AG04450 (cell line): Measurements from ENCODE around the gene PREX1. TPM values are rescaled to one million over a fixed set of nuclear protein-coding genes. Genes with fewer than 3 reads are reported as not detected.

Source experiments
- CTCF ChIA-PET: fragments of 300-600, 350-600 bp; formaldehyde crosslinking; extraction: SDS; loops from one replicate; lab custom pipeline; 2022; ENCODE audit warnings: antibody characterized with exemption, inconsistent platforms; lab: Charles Lee
- POLR2A ChIA-PET: fragments of 350-600 bp; formaldehyde crosslinking; extraction: SDS; loops from one replicate; lab custom pipeline; 2021; ENCODE audit warnings: antibody characterized with exemption, inconsistent platforms; lab: Yijun Ruan, JAX
- DNase-seq: peaks from one replicate; pipeline ENCODE4 v3.0.0-alpha.2; 2011; ENCODE audit warnings: low read depth, low spot score
- H3K27ac ChIP-seq: one replicate; pipeline ENCODE4 v1.5.1; 2012; ENCODE audit warnings: low read depth, low read length, control low read depth
- H3K27me3 ChIP-seq: one replicate; pipeline ENCODE4 v1.6.0; 2012; ENCODE audit warnings: low read length; ENCODE audit not compliant: control insufficient read depth, insufficient read depth
- H3K4me3 ChIP-seq: 2 replicates; pipeline ENCODE4 v1.5.1; 2011; ENCODE audit warnings: mild to moderate bottlenecking, low read depth, low read length, control low read depth
- H3K9me3 ChIP-seq: 2 replicates; pipeline ENCODE4 v1.5.1; 2012; ENCODE audit warnings: low read length; ENCODE audit not compliant: control insufficient read depth, insufficient read depth
- polyA plus RNA-seq: library from polyadenylated mRNA; depleted of rRNA; stranded (reverse); fragments of >200 nt; gene quantifications from 2 replicates; pipeline ENCODE4 v1.2.3, GENCODE V29; 2011
- TF ChIP-seq, protein P1 (sequence below): IDR thresholded peaks from 2 replicates; pipeline ENCODE4 v1.5.1; 2011; ENCODE audit warnings: low read depth, low read length, control low read depth, inconsistent platforms

The PREX1 gene
- polyA plus RNA-seq, 1 experiment: 0.69 TPM

DNA sequence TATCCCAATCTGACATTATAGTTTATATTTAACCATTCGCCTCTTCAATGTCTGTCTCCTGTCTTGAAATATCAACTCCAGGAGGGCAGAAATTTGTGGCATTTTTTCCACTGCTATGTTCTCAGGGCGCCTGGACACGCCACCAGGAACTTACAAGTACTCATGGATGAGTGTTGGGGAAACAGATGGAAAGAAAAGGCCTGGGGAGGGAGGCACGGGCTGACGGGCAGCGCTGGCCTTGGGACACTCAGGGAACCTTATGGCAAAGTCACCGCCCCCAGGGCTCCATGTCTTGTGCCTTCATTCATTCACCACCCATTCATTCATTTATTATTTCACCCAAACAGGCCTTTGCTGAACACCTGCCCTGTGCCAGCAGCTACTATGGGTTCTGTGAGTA is 222.9 kb downstream of the PREX1 start:
- DNase-seq: no peak
- no peak overlapping the region for H3K4me3 ChIP-seq
- CTCF ChIA-PET: no interaction called here
- no peaks in the 10 kb centered on the region for H3K9me3 ChIP-seq
- no peaks in the 10 kb centered on the region for H3K27me3 ChIP-seq
- POLR2A ChIA-PET: no interaction called here
- no peak overlapping the region for H3K27ac ChIP-seq
- TF ChIP-seq, protein P1, sequence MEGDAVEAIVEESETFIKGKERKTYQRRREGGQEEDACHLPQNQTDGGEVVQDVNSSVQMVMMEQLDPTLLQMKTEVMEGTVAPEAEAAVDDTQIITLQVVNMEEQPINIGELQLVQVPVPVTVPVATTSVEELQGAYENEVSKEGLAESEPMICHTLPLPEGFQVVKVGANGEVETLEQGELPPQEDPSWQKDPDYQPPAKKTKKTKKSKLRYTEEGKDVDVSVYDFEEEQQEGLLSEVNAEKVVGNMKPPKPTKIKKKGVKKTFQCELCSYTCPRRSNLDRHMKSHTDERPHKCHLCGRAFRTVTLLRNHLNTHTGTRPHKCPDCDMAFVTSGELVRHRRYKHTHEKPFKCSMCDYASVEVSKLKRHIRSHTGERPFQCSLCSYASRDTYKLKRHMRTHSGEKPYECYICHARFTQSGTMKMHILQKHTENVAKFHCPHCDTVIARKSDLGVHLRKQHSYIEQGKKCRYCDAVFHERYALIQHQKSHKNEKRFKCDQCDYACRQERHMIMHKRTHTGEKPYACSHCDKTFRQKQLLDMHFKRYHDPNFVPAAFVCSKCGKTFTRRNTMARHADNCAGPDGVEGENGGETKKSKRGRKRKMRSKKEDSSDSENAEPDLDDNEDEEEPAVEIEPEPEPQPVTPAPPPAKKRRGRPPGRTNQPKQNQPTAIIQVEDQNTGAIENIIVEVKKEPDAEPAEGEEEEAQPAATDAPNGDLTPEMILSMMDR: no peak

- Histone ChIP-seq H3K27ac (no peak overlapping the region), H3K4me3 (no peak overlapping the region), H3K27me3 (no peaks in the 10 kb centered on the region), H3K9me3 (no peaks in the 10 kb centered on the region)
- TF ChIP-seq, protein P1: no peak
- ChIA-PET POLR2A (no interaction called here), CTCF (no interaction called here)
- no peak for DNase-seq
Measured at GRCh38 chr20:48604426-48604825, 223.4 kb downstream of the PREX1 start.

DNA sequence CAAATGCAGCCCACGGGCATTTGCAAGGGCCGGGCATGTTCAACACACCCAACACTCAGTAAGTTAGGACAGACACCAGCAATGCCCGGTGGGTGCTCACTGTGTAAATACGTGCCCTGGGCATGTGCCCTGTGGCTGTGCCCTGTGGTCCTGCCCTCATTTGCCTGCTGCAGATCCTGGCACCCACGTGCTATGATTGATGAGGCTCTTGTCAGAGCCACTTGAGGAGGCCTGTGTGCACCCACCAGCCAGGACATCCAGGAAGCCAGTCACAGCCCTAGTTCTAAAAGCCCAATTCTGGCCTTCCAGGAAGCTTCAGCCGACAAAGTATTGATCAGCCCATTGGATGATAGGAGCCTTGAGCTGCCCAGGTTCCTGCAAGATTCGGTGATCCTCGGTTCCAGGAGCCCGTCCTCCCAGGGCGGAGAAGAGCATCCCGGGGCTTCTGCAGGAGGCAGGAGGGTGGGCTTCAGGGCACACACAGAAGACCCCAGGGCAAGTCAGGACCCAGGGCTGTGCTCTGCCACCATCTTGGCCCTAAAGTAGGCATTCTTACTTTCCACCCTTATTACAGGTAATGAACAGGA is 223.9 kb downstream of the PREX1 start:
- Histone ChIP-seq H3K9me3 (no peaks in the 10 kb centered on the region), H3K27me3 (no peaks in the 10 kb centered on the region), H3K4me3 (no peak overlapping the region), H3K27ac (no peak overlapping the region)
- ChIA-PET POLR2A (no interaction called here), CTCF (no interaction called here)
- TF ChIP-seq, protein P1: no peak
- DNase-seq: no peak

DNA sequence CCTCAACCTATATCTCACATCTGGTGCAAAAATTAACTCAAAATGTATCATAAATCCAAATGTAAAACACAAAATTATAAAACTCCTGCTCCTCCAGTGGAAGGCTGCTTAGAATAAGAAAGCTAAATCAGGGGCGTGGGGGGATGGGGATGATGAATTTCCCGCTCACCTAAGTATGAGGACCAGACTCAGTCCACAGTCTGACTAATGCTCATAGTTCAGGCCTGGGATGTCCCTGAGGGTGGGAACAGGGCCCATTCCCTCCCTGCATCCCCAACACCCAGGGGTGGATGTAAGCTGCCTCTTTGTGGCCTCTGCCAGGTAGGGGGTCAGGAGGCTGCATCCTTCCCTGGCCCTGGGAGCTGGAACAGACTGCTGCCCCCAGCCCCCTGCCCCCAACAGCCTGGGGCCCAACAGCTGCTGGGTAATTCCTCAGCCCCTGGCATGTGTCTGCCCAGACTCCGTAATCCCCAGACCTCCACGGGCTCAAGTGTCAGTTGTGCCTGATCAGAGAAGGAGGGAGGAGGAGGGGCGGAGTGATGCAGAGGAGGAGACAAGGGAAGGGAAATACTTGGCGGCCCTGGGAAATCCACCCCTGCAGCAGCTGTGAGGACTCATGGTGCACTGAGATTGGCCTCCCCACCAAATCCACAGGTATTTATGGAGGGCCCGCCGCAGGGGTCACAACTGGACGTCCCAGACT is 224.5 kb downstream of the PREX1 start:
- Histone ChIP-seq H3K27ac (no peak overlapping the region), H3K9me3 (no peaks in the 10 kb centered on the region), H3K4me3 (no peak overlapping the region), H3K27me3 (no peaks in the 10 kb centered on the region)
- DNase-seq: no peak
- TF ChIP-seq, protein P1: no peak
- ChIA-PET CTCF (no interaction called here), POLR2A (no interaction called here)

DNA sequence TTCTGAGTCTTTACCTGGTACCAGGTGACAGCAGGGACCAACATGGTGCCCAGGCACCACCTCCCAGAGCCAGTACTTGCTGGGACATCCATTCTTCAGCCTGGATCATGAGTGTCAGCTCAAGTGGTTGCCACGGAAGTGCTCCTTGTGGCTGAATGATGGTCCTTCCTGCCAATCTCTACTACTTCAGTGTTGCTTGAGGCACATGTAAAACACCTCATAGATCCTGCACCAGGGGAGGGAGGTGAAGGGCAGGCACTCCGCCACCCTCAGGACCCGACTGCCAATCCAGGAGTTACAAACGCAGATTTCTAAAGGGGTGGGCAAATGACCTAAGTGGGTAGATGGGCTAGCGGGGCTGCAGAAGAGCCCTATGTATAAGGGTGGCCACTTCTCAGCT is 226.0 kb downstream of the PREX1 start:
- Histone ChIP-seq H3K27ac (no peak overlapping the region), H3K9me3 (no peaks in the 10 kb centered on the region), H3K4me3 (no peak overlapping the region), H3K27me3 (no peaks in the 10 kb centered on the region)
- DNase-seq: no peak
- TF ChIP-seq, protein P1: no peak
- ChIA-PET POLR2A (no interaction called here), CTCF (no interaction called here)
